Measurements from ENCODE around the gene PRIMA1.

Gene PRIMA1

GRCh38 chr14:93788293-93788542 is at the start of gene PRIMA1:
PRIMA1 (minus strand) TSS chr14:93788485; CDS start chr14:93787718, 767 bp downstream.
- H3K9me3 ChIP-seq: peaks cover 17% of the 10 kb centered on the region; the same call in 1 of the 2 replicates
- peak within 1 kb of the TSS; percentile 54 for H3K4me3 ChIP-seq
- H3K9ac ChIP-seq: no peak within 1 kb of the TSS
- TF ChIP-seq Cebpa-rat (IDR thresholded peaks at IDR 0.05): no peak
- no peaks in the 10 kb centered on the region; the same call in 1 of the 2 replicates for H4K20me1 ChIP-seq
- H3K4me2 ChIP-seq: peak within 1 kb of the TSS; percentile 56
- no peaks in the 10 kb centered on the region for H3K36me3 ChIP-seq
- H3K4me1 ChIP-seq: no peaks in the 10 kb centered on the region
- no peak within 1 kb of the TSS for H3K27ac ChIP-seq
- H3K27me3 ChIP-seq: peaks cover 56% of the 10 kb centered on the region

GRCh38 chr14:93834699-93835371 is 46.5 kb upstream of the PRIMA1 start:
- no peaks in the 10 kb centered on the region for H3K36me3 ChIP-seq
- H3K4me3 ChIP-seq: no peak overlapping the region
- no peaks in the 10 kb centered on the region for H3K4me1 ChIP-seq
- no peak overlapping the region for H3K27ac ChIP-seq
- no peaks in the 10 kb centered on the region for H3K9me3 ChIP-seq
- no peak overlapping the region for H3K4me2 ChIP-seq
- no peaks in the 10 kb centered on the region for H3K27me3 ChIP-seq
- no peaks in the 10 kb centered on the region for H4K20me1 ChIP-seq
- H3K9ac ChIP-seq: no peak overlapping the region
- TF ChIP-seq Cebpa-rat (IDR thresholded peaks at IDR 0.05): no peak

GRCh38 chr14:93832665-93833064 is 44.4 kb upstream of the PRIMA1 start:
- no peak overlapping the region for H3K4me3 ChIP-seq
- no peak for TF ChIP-seq Cebpa-rat (IDR thresholded peaks at IDR 0.05)

GRCh38 chr14:93832081-93832480 is 43.8 kb upstream of the PRIMA1 start:
- no peak overlapping the region for H3K27ac ChIP-seq
- TF ChIP-seq Cebpa-rat (IDR thresholded peaks at IDR 0.05): no peak

More at GRCh38 chr14:93832665-93833064, 44.4 kb upstream of the PRIMA1 start:
- Histone ChIP-seq H3K9me3 (no peaks in the 10 kb centered on the region), H4K20me1 (no peaks in the 10 kb centered on the region), H3K4me1 (no peaks in the 10 kb centered on the region), H3K36me3 (no peaks in the 10 kb centered on the region), H3K27ac (no peak overlapping the region), H3K27me3 (no peaks in the 10 kb centered on the region), H3K4me2 (no peak overlapping the region), H3K9ac (no peak overlapping the region)

GRCh38 chr14:93830753-93831461 is 42.6 kb upstream of the PRIMA1 start:
- Histone ChIP-seq H3K4me2 (no peak overlapping the region), H3K27ac (no peak overlapping the region), H3K4me1 (no peaks in the 10 kb centered on the region), H3K4me3 (no peak overlapping the region), H3K9me3 (no peaks in the 10 kb centered on the region), H3K27me3 (no peaks in the 10 kb centered on the region), H3K9ac (no peak overlapping the region), H4K20me1 (no peaks in the 10 kb centered on the region), H3K36me3 (no peaks in the 10 kb centered on the region)
- TF ChIP-seq Cebpa-rat (IDR thresholded peaks at IDR 0.05): no peak

More at GRCh38 chr14:93832081-93832480, 43.8 kb upstream of the PRIMA1 start:
- H3K4me2 ChIP-seq: no peak overlapping the region
- H4K20me1 ChIP-seq: no peaks in the 10 kb centered on the region
- no peak overlapping the region for H3K9ac ChIP-seq
- no peaks in the 10 kb centered on the region for H3K9me3 ChIP-seq
- no peaks in the 10 kb centered on the region for H3K27me3 ChIP-seq
- H3K36me3 ChIP-seq: no peaks in the 10 kb centered on the region
- H3K4me1 ChIP-seq: no peaks in the 10 kb centered on the region
- no peak overlapping the region for H3K4me3 ChIP-seq

GRCh38 chr14:93829839-93830481 is 41.7 kb upstream of the PRIMA1 start:
- no peak overlapping the region for H3K4me2 ChIP-seq
- no peak overlapping the region for H3K4me3 ChIP-seq
- H3K4me1 ChIP-seq: peaks cover 3% of the 10 kb centered on the region; the same call in 1 of the 2 replicates
- no peak for TF ChIP-seq Cebpa-rat (IDR thresholded peaks at IDR 0.05)
- H3K27ac ChIP-seq: no peak overlapping the region
- H3K27me3 ChIP-seq: no peaks in the 10 kb centered on the region
- H3K9ac ChIP-seq: no peak overlapping the region
- H3K9me3 ChIP-seq: no peaks in the 10 kb centered on the region
- no peaks in the 10 kb centered on the region for H3K36me3 ChIP-seq
- no peaks in the 10 kb centered on the region for H4K20me1 ChIP-seq

GRCh38 chr14:93825235-93825553 is 36.9 kb upstream of the PRIMA1 start:
- no peak overlapping the region for H3K9ac ChIP-seq
- no peak for TF ChIP-seq Cebpa-rat (IDR thresholded peaks at IDR 0.05)
- H4K20me1 ChIP-seq: no peaks in the 10 kb centered on the region
- H3K27me3 ChIP-seq: no peaks in the 10 kb centered on the region
- no peaks in the 10 kb centered on the region for H3K9me3 ChIP-seq
- no peak overlapping the region for H3K4me2 ChIP-seq
- H3K4me3 ChIP-seq: no peak overlapping the region
- no peak overlapping the region for H3K27ac ChIP-seq
- H3K4me1 ChIP-seq: peaks cover 10% of the 10 kb centered on the region; the same call in 1 of the 2 replicates
- no peaks in the 10 kb centered on the region for H3K36me3 ChIP-seq

- TF ChIP-seq Cebpa-rat (IDR thresholded peaks at IDR 0.05): no peak
- Histone ChIP-seq H3K27me3 (no peaks in the 10 kb centered on the region), H3K4me1 (peaks cover 10% of the 10 kb centered on the region; the same call in 1 of the 2 replicates), H3K27ac (no peak overlapping the region), H3K4me2 (no peak overlapping the region; the same call in 1 of the 2 replicates), H3K9me3 (no peaks in the 10 kb centered on the region), H4K20me1 (no peaks in the 10 kb centered on the region), H3K4me3 (no peak overlapping the region), H3K9ac (no peak overlapping the region), H3K36me3 (no peaks in the 10 kb centered on the region)
These were observed 36.4 kb upstream of the PRIMA1 start for GRCh38 chr14:93824518-93825234.

GRCh38 chr14:93824076-93824475 is 35.8 kb upstream of the PRIMA1 start:
- peaks cover 10% of the 10 kb centered on the region; the same call in 1 of the 2 replicates for H3K4me1 ChIP-seq
- no peaks in the 10 kb centered on the region for H3K36me3 ChIP-seq
- no peak overlapping the region for H3K9ac ChIP-seq
- no peak overlapping the region for H3K4me3 ChIP-seq
- no peak overlapping the region for H3K27ac ChIP-seq
- H3K27me3 ChIP-seq: no peaks in the 10 kb centered on the region
- no peak overlapping the region for H3K4me2 ChIP-seq
- no peaks in the 10 kb centered on the region for H4K20me1 ChIP-seq
- no peak for TF ChIP-seq Cebpa-rat (IDR thresholded peaks at IDR 0.05)
- no peaks in the 10 kb centered on the region for H3K9me3 ChIP-seq
